GM18867 (cell line): Measurements from ENCODE around the gene RYR3.

ENCODE experiments used
- ATAC-seq: cut with Tn5 transposase; IDR thresholded peaks from one replicate; pipeline ENCODE4 v1.9.1; 2021; ENCODE audit warnings: mild to moderate bottlenecking, moderate library complexity; ENCODE audit not compliant: unreplicated experiment

Gene RYR3

GRCh38 chr15:33742306-33742705 lies 431.5 kb downstream of the RYR3 start:
- no peak for ATAC-seq

GRCh38 chr15:33742800-33743199 lies 432.0 kb downstream of the RYR3 start:
- ATAC-seq = no peak

- no peak for ATAC-seq
Observed at GRCh38 chr15:33746203-33746602, 435.4 kb downstream of the RYR3 start.

DNA sequence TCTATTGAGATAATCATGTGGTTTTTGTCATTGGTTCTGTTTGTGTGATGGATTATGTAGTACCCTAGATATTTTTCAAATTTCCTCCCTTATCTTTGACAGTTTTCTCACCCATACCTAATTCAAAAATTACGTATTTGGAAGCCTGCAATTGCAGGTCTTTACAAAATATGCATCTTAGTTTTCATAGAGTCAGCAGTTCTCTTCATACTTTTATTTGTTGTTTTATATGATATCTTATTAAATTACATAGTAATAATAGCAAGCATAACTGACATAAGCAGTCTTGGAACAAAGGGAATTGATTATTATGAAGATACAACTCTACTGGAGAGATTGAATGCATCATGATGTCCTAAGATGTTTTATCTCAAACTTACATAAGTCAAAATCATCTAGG lies 442.2 kb downstream of the RYR3 start:
- no peak for ATAC-seq

DNA sequence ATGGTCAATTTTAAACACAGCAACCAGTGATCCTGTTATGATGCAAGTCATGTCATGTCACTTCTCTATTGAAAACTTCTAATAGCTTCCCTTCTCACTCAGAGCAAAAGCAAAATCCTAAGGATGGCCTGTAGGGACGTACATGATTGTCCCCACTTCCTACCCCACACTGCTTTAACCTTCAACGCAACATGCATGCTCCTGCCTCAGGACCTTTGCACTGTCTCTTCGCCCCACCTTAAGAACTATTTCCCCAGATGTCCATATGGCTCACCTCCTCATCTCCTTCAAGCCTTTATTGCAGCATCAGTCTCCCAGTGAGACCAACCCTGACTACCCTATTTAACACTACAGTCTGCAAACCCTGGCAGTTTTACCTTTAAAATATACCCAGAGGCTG lies 443.5 kb downstream of the RYR3 start:
- ATAC-seq = no peak

- no peak for ATAC-seq
Observed at GRCh38 chr15:33756961-33757360, 446.2 kb downstream of the RYR3 start.

- no peak for ATAC-seq
Observed at GRCh38 chr15:33757516-33758232, 446.9 kb downstream of the RYR3 start.

DNA sequence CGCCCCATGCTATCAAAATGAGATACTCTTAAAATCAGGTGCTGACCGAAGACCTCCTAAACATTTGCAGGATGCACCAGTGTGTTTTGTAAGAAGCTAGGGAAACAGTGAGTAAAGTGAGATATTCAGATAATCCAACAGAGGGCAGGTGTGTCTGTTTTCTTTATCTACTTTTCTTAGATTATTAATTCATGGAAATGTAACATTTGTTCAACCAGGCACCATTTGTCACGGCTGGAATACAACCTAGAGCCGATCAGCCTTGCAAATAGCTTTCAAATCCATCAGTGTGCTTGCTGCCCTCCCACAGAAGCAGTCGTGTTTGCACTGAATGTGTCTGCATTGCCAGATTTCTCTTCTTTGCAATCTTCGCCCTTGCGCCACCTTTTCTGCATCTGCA lies 455.6 kb downstream of the RYR3 start:
- no peak for ATAC-seq

DNA sequence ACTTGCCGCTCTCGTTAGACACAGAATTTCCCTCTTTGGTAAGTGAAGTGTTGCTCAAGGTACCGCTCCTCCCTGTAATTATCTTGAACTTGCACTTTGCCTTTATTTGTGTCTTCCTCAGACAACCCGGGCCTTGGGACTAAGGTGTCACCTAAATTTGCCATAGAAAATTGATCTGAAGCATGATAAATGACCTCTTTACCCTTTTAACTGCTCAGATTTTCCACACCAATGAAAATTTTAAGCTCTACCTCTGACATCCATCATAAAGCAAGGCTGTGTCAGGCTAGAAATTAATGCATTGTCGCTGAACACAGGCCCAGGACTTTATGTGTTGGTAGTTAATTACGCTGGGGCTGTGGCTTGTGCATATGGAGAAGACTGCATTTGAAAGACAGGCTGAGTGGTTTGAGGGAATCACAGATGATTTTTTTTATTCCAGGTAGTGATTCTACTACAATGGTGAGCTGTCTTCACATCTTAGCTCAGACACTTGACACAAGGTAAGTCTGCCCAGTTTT lies 458.0 kb downstream of the RYR3 start:
- ATAC-seq = no peak

DNA sequence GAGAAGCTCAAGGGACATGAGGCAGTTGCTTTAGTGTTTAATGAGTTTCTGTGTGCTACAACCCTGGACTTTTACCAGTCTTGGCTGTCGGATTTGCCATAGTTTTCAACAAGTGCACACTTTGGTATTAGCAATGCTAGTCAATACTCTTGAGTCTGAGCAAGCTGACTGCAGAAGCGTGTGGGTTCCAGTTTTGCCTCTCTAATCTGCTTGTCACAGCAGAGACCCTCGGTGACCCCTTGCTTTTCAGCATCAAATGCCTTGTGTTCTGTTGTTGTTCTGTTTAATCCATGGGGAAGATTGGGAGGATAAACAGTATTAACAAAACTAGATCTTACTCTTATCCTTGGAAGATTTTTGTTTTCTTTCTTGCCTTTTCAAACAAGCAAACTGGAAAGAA lies 463.2 kb downstream of the RYR3 start:
- no peak for ATAC-seq

DNA sequence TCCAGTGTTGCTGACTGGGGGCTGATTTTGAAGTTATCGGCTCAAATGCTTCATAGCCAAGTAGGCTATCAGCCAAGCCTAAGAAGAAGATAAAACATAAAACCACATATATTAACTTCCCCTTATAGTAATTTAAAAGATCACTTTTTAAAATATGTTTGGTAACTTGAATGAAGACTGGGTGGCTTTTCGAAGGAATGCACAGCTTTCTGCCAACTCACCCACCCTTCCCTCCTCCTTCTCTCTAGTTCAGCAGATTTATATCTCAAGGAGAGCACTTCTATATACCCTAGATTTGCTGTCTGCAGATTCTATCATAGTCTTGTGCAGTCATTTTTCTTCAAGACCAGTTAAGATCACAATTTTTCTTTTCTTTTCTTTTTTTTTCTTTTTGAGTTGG lies 468.1 kb downstream of the RYR3 start:
- ATAC-seq = no peak

DNA sequence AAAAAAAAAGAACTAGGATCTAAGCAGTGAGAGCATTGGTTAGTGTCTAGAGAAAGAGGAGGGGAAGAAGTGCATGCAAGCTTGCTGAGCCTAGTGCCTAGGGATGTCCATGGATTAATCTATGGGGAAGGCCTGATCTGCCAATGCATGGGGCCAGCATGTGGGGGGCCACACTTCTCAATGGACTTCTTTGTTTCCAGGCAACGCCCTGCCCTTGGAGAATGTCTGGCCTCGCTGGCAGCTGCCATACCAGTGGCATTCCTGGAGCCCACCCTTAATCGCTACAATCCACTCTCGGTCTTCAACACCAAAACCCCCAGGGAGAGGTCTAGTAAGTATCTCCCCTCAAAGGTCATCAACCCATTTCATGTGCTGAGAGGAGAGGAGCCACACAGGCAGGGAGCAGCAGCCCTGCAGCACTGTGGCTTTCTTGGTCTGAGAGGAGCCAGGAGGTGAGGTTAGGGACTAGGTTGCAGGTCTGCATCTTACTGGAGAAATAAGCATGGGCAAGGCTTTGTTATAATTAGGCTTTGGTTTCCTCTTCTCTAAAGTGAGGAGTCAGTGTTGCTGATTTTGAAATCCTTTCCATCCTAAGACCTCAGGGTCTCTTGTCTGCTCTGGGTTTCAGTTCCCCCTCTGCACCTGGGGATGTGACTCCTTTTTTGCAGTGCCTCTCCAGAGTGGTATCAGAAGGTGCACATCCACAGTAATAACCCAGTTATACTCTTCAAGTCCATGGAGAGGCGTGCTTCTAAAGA lies 469.4 kb downstream of the RYR3 start:
- ATAC-seq = no peak

- ATAC-seq = no peak
Observed at GRCh38 chr15:33782966-33783365, 472.2 kb downstream of the RYR3 start.

- no peak for ATAC-seq
Observed at GRCh38 chr15:33785366-33785765, 474.6 kb downstream of the RYR3 start.

- ATAC-seq = no peak
Observed at GRCh38 chr15:33788906-33789540, 478.3 kb downstream of the RYR3 start.

GRCh38 chr15:33794453-33794852 lies 483.7 kb downstream of the RYR3 start:
- ATAC-seq = no peak

- ATAC-seq = no peak
Observed at GRCh38 chr15:33795070-33795469, 484.3 kb downstream of the RYR3 start.

DNA sequence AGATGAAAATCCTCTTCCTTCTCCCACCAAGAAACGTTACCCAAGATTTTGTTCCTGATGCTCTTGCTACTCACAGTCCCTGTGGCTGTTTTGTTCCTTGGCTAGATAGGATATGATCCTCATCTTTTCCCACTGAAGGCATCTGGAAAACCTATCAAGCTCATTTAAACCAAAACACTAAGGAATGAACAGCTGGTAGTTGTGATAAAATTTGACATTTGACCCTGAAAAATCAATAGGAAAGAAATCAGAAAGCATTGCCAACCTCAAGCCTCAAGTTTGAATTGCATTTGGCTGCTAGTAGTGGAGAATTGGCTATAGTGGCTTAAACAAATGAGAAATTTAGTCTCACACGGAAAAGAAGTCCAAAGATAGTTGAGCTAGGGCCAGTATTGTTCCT lies 486.9 kb downstream of the RYR3 start:
- no peak for ATAC-seq

- no peak for ATAC-seq
Observed at GRCh38 chr15:33801954-33802353, 491.2 kb downstream of the RYR3 start.

GRCh38 chr15:33807665-33808064 lies 496.9 kb downstream of the RYR3 start:
- no peak for ATAC-seq

GRCh38 chr15:33808720-33809457 lies 498.1 kb downstream of the RYR3 start:
- no peak for ATAC-seq
